Stimulated activated CD4-positive, alpha-beta T cell treated with anti-CD3 and anti-CD28 coated beads, Interleukin-2, amount 100 ng/mL, for 48 hours (primary cell): Measurements from ENCODE around the gene RIBC2.

Source experiments
- DNase-seq, 2 donors: peaks; one replicate each; pipeline ENCODE4 v3.0.0-alpha.2; 2020

Gene RIBC2

GRCh38 chr22:45475851-45476514 is 62.5 kb downstream of the RIBC2 start:
- no peak for DNase-seq

- DNase-seq = no peak
Observed at GRCh38 chr22:45476814-45477213, 63.3 kb downstream of the RIBC2 start.

GRCh38 chr22:45477366-45478107 is 64.0 kb downstream of the RIBC2 start:
- DNase-seq = no peak

GRCh38 chr22:45478108-45478771 is 64.7 kb downstream of the RIBC2 start:
- no peak for DNase-seq

GRCh38 chr22:45480717-45481116 is 67.2 kb downstream of the RIBC2 start:
- no peak for DNase-seq

GRCh38 chr22:45481661-45482060 is 68.2 kb downstream of the RIBC2 start:
- no peak for DNase-seq
